Measurements from ENCODE around the gene NR5A1. TPM values are rescaled to one million over a fixed set of nuclear protein-coding genes. Genes with fewer than 3 reads are reported as not detected.
A peak's percentile ranks its signal among the peaks of the same experiment; 100 is the strongest.

NR5A1 gene
- total RNA-seq, 2 experiments from 2014 or later = not detected

- CTCF ChIA-PET = interaction anchor here (0.8 kb wide), 1 partner anchor 16 kb away, joined by 3 read pairs; no protein-coding TSS in a partner anchor
- no peak for DNase-seq
- H3K4me3 Mint-ChIP-seq = no peak overlapping the region
Measured at GRCh38 chr9:124500796-124501611, 6.2 kb downstream of the NR5A1 start.

GRCh38 chr9:124500028-124500795 is 7.0 kb downstream of the NR5A1 start:
- H3K27ac Mint-ChIP-seq = no peak overlapping the region
- peaks cover 26% of the 10 kb centered on the region for H3K27me3 Mint-ChIP-seq
- no peaks in the 10 kb centered on the region for H3K9me3 Mint-ChIP-seq
- ChIA-PET POLR2A (no interaction called here), CTCF (no interaction called here)
- peaks cover 14% of the 10 kb centered on the region for H3K4me1 Mint-ChIP-seq
- H3K4me3 Mint-ChIP-seq = no peak overlapping the region
- H3K36me3 Mint-ChIP-seq (ENCODE audit: low read depth) = no peaks in the 10 kb centered on the region
- no peak for DNase-seq

More at GRCh38 chr9:124500796-124501611, 6.2 kb downstream of the NR5A1 start:
- no peak overlapping the region for H3K27ac Mint-ChIP-seq
- H3K9me3 Mint-ChIP-seq = no peaks in the 10 kb centered on the region
- POLR2A ChIA-PET = no interaction called here
- peaks cover 32% of the 10 kb centered on the region for H3K27me3 Mint-ChIP-seq
- H3K4me1 Mint-ChIP-seq = peaks cover 7% of the 10 kb centered on the region
- H3K36me3 Mint-ChIP-seq (ENCODE audit: low read depth) = no peaks in the 10 kb centered on the region

GRCh38 chr9:124499216-124499615 is 8.0 kb downstream of the NR5A1 start:
- peaks cover 24% of the 10 kb centered on the region for H3K27me3 Mint-ChIP-seq
- H3K36me3 Mint-ChIP-seq (ENCODE audit: low read depth) = no peaks in the 10 kb centered on the region
- H3K4me3 Mint-ChIP-seq = no peak overlapping the region
- ChIA-PET POLR2A (no interaction called here), CTCF (no interaction called here)
- no peak overlapping the region for H3K27ac Mint-ChIP-seq
- H3K4me1 Mint-ChIP-seq = peaks cover 14% of the 10 kb centered on the region
- no peak for DNase-seq
- H3K9me3 Mint-ChIP-seq = no peaks in the 10 kb centered on the region

GRCh38 chr9:124498499-124499146 is 8.6 kb downstream of the NR5A1 start:
- CTCF ChIA-PET = no interaction called here
- no peaks in the 10 kb centered on the region for H3K36me3 Mint-ChIP-seq (ENCODE audit: low read depth)
- POLR2A ChIA-PET = no interaction called here

GRCh38 chr9:124498040-124498439 is 9.2 kb downstream of the NR5A1 start:
- ChIA-PET CTCF (no interaction called here), POLR2A (no interaction called here)
- H3K4me3 Mint-ChIP-seq = no peak overlapping the region
- no peak for DNase-seq
- peaks cover 15% of the 10 kb centered on the region for H3K27me3 Mint-ChIP-seq
- H3K9me3 Mint-ChIP-seq = no peaks in the 10 kb centered on the region
- no peaks in the 10 kb centered on the region for H3K36me3 Mint-ChIP-seq (ENCODE audit: low read depth)
- peaks cover 10% of the 10 kb centered on the region for H3K4me1 Mint-ChIP-seq
- H3K27ac Mint-ChIP-seq = no peak overlapping the region

More at GRCh38 chr9:124498499-124499146, 8.6 kb downstream of the NR5A1 start:
- Mint-ChIP-seq H3K9me3 (no peaks in the 10 kb centered on the region), H3K27ac (no peak overlapping the region), H3K27me3 (peaks cover 19% of the 10 kb centered on the region), H3K4me3 (no peak overlapping the region), H3K4me1 (peaks cover 10% of the 10 kb centered on the region)
- DNase-seq = no peak

GRCh38 chr9:124497441-124497840 is 9.8 kb downstream of the NR5A1 start:
- DNase-seq = no peak
- POLR2A ChIA-PET = no interaction called here
- H3K27me3 Mint-ChIP-seq = peaks cover 12% of the 10 kb centered on the region
- peaks cover 10% of the 10 kb centered on the region for H3K4me1 Mint-ChIP-seq
- no peak overlapping the region for H3K4me3 Mint-ChIP-seq
- H3K36me3 Mint-ChIP-seq (ENCODE audit: low read depth) = no peaks in the 10 kb centered on the region
- CTCF ChIA-PET = no interaction called here
- H3K27ac Mint-ChIP-seq = no peak overlapping the region
- H3K9me3 Mint-ChIP-seq = no peaks in the 10 kb centered on the region

- Mint-ChIP-seq H3K4me3 (no peak overlapping the region), H3K4me1 (peaks cover 10% of the 10 kb centered on the region), H3K9me3 (no peaks in the 10 kb centered on the region), H3K27ac (no peak overlapping the region), H3K27me3 (peaks cover 3% of the 10 kb centered on the region), H3K36me3 (ENCODE audit: low read depth) (no peaks in the 10 kb centered on the region)
- ChIA-PET POLR2A (no interaction called here), CTCF (no interaction called here)
- no peak for DNase-seq
Measured at GRCh38 chr9:124496463-124496862, 10.7 kb downstream of the NR5A1 start.

GRCh38 chr9:124496075-124496449 is 11.1 kb downstream of the NR5A1 start:
- Mint-ChIP-seq H3K27me3 (peaks cover 3% of the 10 kb centered on the region), H3K9me3 (no peaks in the 10 kb centered on the region), H3K36me3 (ENCODE audit: low read depth) (no peaks in the 10 kb centered on the region), H3K27ac (peak overlapping the region; percentile 79), H3K4me1 (peaks cover 10% of the 10 kb centered on the region), H3K4me3 (peak overlapping the region; percentile 3)
- no peak for DNase-seq
- ChIA-PET CTCF (no interaction called here), POLR2A (no interaction called here)

GRCh38 chr9:124495126-124496074 is 11.8 kb downstream of the NR5A1 start:
- H3K4me3 Mint-ChIP-seq = peak overlapping the region; percentile 3
- no peaks in the 10 kb centered on the region for H3K36me3 Mint-ChIP-seq (ENCODE audit: low read depth)
- ChIA-PET CTCF (interaction anchor here (0.6 kb wide), 1 partner anchor 10 kb away, joined by 3 read pairs; no protein-coding TSS in a partner anchor), POLR2A (no interaction called here)
- H3K4me1 Mint-ChIP-seq = peaks cover 10% of the 10 kb centered on the region
- H3K9me3 Mint-ChIP-seq = no peaks in the 10 kb centered on the region
- DNase-seq = no peak
- no peaks in the 10 kb centered on the region for H3K27me3 Mint-ChIP-seq
- H3K27ac Mint-ChIP-seq = peak overlapping the region; percentile 79

GRCh38 chr9:124493794-124494479 is 13.3 kb downstream of the NR5A1 start:
- no peaks in the 10 kb centered on the region for H3K27me3 Mint-ChIP-seq
- POLR2A ChIA-PET = interaction anchor here (0.5 kb wide), 1 partner anchor 89 kb away, joined by 4 read pairs; no protein-coding TSS in a partner anchor

GRCh38 chr9:124493218-124493617 is 14.0 kb downstream of the NR5A1 start:
- no peak for DNase-seq
- no peak overlapping the region for H3K27ac Mint-ChIP-seq
- H3K36me3 Mint-ChIP-seq (ENCODE audit: low read depth) = no peaks in the 10 kb centered on the region
- H3K27me3 Mint-ChIP-seq = peaks cover under 1% of the 10 kb centered on the region
- H3K4me3 Mint-ChIP-seq = no peak overlapping the region
- POLR2A ChIA-PET = no interaction called here
- peaks cover 10% of the 10 kb centered on the region for H3K4me1 Mint-ChIP-seq
- H3K9me3 Mint-ChIP-seq = no peaks in the 10 kb centered on the region
- CTCF ChIA-PET = no interaction called here

More at GRCh38 chr9:124493794-124494479, 13.3 kb downstream of the NR5A1 start:
- CTCF ChIA-PET = interaction anchor here (0.5 kb wide), 1 partner anchor 236 kb away, joined by 3 read pairs; the partner anchor contains the start of gene NEK6
- H3K9me3 Mint-ChIP-seq = no peaks in the 10 kb centered on the region
- no peaks in the 10 kb centered on the region for H3K36me3 Mint-ChIP-seq (ENCODE audit: low read depth)
- no peak overlapping the region for H3K4me3 Mint-ChIP-seq
- peaks cover 10% of the 10 kb centered on the region for H3K4me1 Mint-ChIP-seq
- peak overlapping the region; percentile 1 for H3K27ac Mint-ChIP-seq
- DNase-seq = no peak

GRCh38 chr9:124492818-124493217 is 14.4 kb downstream of the NR5A1 start:
- H3K27me3 Mint-ChIP-seq = peaks cover 2% of the 10 kb centered on the region
- no peak overlapping the region for H3K27ac Mint-ChIP-seq
- DNase-seq = no peak
- H3K9me3 Mint-ChIP-seq = no peaks in the 10 kb centered on the region
- ChIA-PET CTCF (no interaction called here), POLR2A (no interaction called here)
- peaks cover 10% of the 10 kb centered on the region for H3K4me1 Mint-ChIP-seq
- no peak overlapping the region for H3K4me3 Mint-ChIP-seq
- H3K36me3 Mint-ChIP-seq (ENCODE audit: low read depth) = no peaks in the 10 kb centered on the region
